AG20443 (cell line): ENCODE data around the gene MGRN1.
"Not testable (repeated sequence)": the region's sequence is repeated elsewhere in the genome, so short reads cannot be mapped to it uniquely, and the experiment has no call there.

Source experiments
- DNase-seq: peaks from one replicate; pipeline ENCODE4 v3.0.0; 2012; ENCODE audit warnings: low spot score, mixed read lengths

The MGRN1 gene

DNA sequence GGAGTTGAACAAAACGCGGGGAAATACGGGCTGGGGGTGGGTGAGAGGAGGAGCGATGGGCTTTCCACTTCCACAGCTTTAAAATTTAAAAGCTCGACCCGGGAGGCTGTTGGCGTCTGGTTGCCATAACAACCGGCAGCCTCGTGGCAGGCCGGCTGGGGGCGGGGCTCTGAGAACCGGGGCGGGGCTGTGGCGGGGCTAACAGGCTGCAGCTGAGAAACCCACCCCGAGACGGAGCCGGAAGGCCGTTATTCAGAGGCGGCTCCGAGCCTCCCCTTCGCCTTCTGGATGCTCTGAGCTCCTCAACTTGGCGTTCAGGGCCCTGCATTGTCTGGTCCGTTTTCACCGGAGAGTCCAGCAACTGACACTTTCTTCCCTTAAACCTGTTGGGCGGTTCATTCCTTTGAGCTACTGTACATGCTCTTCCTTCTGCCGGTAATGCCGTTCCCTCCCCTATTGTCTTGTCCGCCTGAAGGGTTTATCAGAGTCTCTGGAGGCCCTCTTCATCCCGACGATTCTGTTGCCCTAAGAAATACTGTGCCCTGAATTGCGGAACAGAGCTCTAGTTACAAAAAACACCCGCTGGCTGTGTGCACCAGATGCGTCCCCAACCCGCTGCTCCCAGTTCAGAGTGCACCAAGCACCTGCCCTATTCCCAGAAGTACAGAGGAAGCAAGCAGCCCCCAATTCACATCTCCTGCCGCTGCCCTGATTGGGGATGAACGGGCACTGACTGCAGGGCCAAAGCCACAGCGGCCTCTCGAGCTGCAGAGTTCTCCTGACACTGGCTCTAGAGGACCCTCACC lies 110.3 kb downstream of the MGRN1 start:
- peak; percentile 95 for DNase-seq

GRCh38 chr16:4736546-4736945 lies 111.9 kb downstream of the MGRN1 start:
- no peak for DNase-seq

GRCh38 chr16:4737545-4737944 lies 112.9 kb downstream of the MGRN1 start:
- DNase-seq = no peak

DNA sequence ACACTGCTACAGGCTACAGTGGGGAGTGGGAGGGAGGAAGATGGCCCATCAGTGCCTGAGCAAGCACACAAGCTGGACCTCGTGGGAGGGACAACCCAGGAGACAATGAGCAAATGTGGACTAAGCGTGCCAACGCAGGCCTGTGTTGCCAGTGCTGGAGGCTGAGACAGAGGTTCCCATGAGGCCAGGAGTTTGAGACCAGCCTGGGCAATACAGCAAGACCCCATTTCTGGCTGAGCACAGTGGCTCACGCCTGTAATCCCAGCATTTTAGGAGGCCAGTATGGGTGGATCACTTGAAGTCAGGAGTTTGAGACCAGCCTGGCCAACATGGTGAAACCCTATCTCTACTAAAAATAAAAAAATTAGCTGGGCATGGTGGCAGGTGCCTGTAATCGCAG lies 113.7 kb downstream of the MGRN1 start:
- DNase-seq = not testable (repeated sequence)
